GM12872 (cell line): ENCODE measurements around the gene PAF1.

Experiments used
- TF ChIP-seq, protein P1 (sequence below): IDR thresholded peaks from 3 replicates; pipeline ENCODE4 v1.5.1; 2011; ENCODE audit warnings: low read depth, mild to moderate bottlenecking, low read length, moderate library complexity; ENCODE audit not compliant: insufficient read depth

Gene PAF1

DNA sequence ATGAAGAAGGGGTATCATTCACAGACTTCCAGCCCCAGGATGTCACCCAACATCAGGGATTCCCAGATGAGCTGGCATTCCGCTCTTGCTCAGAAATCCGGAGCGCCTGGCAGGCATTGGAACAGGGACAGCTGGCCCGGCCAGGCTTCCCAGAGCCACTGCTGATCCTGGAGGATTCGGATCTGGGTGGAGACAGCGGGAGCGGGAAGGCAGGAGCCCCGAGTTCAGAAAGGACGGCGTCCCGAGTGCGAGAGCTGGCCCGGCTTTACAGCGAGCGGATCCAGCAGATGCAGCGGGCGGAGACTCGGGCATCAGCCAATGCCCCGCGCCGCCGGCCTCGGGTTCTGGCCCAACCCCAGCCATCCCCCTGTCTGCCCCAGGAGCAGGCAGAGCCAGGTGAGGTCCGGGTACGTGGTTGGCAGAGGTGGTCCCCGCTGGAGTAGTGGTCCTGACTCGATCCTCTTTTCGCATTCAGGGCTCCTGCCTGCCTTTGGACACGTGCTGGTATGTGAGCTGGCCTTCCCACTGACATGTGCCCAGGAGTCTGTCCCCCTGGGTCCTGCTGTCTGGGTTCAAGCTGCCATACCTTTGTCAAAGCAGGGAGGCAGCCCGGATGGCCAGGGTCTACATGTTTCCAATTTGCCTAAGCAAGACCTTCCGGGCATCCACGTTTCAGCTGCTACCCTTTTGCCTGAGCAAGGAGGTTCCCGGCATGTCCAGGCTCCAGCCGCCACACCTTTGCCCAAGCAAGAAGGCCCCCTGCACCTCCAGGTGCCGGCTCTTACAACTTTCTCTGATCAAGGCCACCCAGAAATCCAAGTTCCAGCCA, 32.6 kb upstream of the PAF1 start:
- TF ChIP-seq, protein P1, sequence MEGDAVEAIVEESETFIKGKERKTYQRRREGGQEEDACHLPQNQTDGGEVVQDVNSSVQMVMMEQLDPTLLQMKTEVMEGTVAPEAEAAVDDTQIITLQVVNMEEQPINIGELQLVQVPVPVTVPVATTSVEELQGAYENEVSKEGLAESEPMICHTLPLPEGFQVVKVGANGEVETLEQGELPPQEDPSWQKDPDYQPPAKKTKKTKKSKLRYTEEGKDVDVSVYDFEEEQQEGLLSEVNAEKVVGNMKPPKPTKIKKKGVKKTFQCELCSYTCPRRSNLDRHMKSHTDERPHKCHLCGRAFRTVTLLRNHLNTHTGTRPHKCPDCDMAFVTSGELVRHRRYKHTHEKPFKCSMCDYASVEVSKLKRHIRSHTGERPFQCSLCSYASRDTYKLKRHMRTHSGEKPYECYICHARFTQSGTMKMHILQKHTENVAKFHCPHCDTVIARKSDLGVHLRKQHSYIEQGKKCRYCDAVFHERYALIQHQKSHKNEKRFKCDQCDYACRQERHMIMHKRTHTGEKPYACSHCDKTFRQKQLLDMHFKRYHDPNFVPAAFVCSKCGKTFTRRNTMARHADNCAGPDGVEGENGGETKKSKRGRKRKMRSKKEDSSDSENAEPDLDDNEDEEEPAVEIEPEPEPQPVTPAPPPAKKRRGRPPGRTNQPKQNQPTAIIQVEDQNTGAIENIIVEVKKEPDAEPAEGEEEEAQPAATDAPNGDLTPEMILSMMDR = no peak

GRCh38 chr19:39422020-39422419, 31.1 kb upstream of the PAF1 start:
- TF ChIP-seq, protein P1 = no peak

DNA sequence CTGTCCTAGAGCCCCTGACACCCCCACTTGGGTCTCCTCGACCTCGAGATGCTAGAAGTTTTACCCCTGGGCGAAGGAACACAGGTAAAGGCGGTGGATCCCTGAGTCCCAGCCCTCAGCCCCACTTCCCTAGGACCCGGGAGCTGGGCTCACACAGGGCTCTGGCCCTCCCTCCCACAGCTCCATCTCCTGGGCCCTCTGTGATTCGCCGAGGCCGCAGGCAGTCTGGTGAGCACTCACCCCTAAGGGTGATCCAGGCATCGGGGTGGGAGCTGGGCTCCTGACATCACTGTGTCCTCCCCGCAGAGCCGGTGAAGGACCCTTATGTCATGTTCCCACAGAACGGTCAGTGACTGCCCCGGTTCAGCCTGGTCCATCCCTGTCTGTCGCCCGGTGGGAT, 29.9 kb upstream of the PAF1 start:
- TF ChIP-seq, protein P1 = no peak

GRCh38 chr19:39419003-39419402, 28.1 kb upstream of the PAF1 start:
- TF ChIP-seq, protein P1 = no peak

DNA sequence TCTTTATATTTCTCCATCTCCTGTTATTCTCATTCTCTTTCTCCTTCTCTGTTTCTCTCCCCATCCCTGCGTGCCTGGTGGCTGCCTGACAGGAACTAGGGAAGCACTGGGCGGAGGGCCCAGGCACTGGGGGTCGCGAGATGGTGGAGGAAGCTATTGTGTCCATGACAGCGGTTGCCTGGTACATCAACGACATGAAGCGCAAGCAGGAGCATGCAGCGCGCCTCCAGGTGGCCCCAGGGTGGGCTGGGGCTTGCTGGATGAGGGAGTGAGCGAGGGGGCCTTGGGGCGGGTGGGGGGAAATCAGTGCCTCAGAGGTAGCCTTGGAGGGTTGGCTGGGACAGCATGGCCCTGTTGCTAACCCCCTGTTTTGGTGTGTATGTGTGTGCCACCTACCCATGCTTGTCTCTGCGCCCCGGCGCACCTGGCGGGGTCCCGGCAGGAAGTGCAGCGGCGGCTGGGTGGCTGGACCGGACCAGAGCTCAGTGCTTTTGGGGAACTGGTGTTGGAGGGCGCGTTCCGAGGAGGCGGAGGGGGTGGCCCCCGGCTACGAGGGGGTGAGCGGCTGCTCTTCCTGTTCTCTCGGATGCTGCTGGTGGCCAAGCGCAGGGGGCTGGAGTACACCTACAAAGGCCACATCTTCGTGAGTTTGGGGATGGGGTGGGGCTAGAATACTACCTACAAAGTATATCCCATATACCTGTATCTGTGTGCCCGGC, 26.7 kb upstream of the PAF1 start:
- TF ChIP-seq, protein P1 = no peak

GRCh38 chr19:39416152-39417120, 25.5 kb upstream of the PAF1 start:
- TF ChIP-seq, protein P1 = no peak
